HuH-7.5 (cell line): ENCODE data around the gene MRGPRF.

Experiments
- DNase-seq: peaks from one replicate; pipeline ENCODE4 v3.0.0; 2011; ENCODE audit warnings: low spot score

The MRGPRF gene

DNA sequence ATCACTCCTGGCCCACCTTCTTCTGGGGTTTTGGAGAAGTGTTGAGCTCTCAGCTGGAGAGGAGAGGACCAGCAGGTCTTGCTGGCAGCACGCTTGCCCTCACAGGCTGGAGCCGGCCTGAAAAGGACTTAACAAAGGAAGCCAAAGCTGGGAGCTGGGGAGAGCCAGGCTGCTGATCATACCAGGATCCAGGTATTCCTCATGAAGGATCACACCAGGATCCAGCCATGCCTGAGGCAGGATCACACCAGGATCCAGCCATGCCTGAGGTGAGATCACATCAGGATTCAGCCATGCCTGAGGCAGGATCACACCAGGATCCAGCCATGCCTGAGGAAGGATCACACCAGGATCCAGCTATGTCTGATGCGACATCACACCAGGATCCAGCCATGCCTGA is 49.3 kb downstream of the MRGPRF start:
- DNase-seq: no peak

GRCh38 chr11:68962527-68963250 is 50.4 kb downstream of the MRGPRF start:
- no peak for DNase-seq

DNA sequence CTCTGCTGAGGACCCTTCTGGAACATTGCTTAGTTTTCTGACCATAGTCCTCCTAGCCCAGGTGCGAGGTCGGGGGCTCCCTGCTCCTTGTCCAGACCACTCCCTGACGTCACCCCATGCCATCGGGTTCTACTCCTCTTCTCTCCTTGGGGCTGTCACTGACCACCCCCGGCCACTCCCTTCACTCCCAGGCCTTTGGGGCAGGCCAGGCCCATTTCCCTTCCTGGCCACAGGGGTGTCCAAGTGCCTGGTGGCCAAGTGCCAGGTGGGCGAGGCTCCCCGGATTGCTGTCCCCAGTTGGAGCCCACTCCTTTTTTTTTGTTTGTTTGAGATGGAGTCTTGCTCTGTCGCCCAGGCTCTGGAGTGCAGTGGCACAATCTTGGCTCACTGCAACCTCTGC is 51.8 kb downstream of the MRGPRF start:
- DNase-seq: no peak

- no peak for DNase-seq
Observed at GRCh38 chr11:68960294-68961071, 52.6 kb downstream of the MRGPRF start.

DNA sequence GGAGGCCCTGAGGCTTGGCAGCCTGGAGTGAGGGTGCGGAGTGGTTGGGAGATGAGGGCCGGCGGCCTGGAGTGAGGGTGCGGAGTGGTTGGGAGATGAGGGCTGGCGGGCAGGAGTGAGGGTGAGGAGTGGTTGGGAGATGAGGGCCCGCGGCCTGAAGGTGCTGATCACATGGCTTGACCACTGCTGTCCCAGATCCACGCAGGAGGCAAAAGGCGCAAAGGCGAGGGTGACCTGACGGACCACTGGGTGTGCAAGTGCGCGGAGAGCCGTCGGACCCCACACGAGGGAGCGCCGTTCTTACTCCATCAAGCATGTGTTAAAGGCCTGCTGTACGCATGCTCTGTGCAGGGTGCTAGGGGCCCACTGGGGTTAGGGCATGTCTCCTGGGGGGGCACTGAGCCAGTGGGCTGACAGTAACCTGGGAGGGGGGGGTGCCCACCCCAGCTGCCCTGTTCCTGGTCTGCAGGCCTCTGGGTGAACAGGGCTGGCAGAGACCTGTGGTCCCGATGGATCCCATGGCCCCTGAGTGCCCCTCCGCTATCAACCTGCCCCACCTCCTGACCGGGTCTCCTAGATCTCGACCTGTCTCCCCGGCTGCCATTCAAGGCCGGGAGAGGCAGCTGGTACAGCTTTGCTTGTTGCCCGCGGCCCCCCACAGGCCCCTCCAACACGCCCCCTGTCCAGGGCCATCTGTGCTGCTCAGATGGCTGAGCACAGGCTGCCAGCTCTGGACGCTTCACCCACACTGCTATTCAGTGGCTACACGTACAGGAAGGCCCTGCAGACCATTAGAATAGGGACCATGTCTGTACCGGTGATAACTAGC is 53.4 kb downstream of the MRGPRF start:
- DNase-seq: no peak

- DNase-seq: no peak
Observed at GRCh38 chr11:68958211-68958610, 54.8 kb downstream of the MRGPRF start.

DNA sequence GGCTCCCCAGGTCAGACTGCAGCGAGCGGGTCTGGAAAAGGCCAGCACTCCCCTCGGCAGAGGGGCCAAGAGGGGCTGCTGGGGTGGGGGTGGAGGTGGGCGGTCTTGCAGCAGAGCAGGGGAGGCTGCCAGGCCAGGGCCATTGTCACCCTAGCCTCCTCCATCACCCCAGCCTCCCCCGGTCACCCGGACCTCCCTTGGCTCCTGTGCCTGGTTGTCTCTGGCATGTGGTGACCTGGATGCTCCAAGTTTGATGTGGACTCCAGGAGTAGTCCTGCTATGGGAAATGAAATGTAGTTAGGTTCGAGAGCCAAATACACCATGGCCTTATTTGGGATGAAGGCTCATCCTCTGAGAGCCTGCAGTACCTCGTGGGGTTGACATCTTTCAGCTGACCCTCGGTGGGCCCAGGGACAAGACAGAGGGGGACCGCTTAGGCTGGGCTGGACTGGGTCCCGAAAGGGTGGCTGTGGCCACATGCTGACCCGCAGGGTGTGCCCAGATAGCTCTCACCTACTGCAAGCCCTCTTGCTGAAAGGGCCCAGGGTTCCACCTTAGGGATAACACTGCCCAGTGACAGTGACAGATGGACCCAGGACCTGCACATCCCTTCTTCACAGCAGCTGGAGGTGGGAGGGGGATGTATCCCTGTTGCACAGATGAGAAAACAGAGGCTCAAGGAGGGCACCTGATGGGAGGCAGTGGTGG is 56.3 kb downstream of the MRGPRF start:
- DNase-seq: no peak

DNA sequence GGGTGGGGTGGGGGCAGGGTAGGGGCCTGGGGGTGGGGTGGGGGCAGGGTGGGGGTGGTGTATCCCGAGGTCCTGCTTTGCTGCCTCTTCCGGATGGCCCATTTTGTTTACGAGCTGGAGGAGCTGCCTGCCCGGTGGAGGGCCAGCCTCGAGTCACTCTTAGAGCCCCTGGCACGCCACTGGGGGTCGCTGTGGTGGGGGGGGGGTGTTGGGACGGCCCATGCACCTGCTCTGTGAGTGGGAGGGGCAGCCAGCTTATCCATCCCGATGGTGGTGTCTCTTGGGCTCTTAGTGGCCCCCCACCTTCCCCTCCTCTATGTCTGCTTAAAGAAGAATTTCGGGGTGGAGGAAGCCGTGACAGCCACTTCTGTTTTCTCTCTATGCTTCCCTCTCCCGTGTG is 56.9 kb downstream of the MRGPRF start:
- peak; percentile 76 for DNase-seq

- no peak for DNase-seq
Observed at GRCh38 chr11:68955607-68955958, 57.5 kb downstream of the MRGPRF start.

GRCh38 chr11:68954836-68955606 is 58.0 kb downstream of the MRGPRF start:
- DNase-seq: no peak
